Measurements from ENCODE around the gene NCOA1. TPM values are rescaled to one million over a fixed set of nuclear protein-coding genes. Genes with fewer than 3 reads are reported as not detected.

NCOA1 gene
- total and polyA plus RNA-seq, 10 of the 15 experiments (the other 5 are each of a cell fraction or from before 2014, with no cell fraction given), result 1.8 to 35.6 (median 6.1) TPM

DNA sequence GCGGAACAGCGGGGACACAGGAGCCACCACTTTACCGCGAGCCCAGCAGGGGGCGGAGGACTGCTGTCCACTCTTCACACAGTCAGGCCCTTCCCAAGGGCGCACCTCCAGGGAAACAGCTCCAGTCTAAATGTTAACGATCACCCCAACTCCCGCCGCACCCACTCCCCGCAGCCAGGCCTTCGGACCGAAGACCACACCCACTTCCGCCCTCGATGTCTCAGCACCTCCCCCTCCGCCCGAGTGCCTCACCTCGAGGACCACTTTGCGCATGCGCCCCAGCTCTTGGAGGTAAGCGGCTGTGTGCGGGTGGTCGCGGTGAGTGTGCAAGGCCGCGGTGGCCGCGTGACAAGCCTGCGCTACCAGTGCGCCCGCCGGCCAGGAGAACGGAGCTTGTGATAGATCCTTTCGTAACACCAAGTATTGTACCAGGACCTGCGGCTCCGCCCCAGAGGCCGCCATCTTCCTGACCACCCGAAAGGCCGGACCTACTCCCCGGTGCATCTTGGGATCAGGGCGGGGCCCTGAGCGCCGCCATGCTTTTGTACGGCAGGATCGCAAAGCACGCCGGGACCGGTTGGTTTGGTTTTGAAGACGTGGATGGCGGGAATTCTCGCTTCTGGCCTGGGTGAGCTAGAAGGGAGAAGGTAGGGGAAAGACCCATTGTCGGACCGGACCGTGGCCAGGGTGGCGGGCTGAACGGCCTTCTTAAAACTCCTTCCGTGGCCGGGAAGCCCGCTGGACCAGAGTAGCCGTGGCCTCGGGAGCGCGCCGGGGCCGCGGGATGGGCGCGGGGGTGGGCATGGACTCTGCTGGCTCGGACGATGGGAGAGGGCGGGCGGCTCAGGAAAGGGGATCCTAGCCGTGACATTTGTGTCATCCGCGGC, 302.1 kb downstream of the NCOA1 start, which contains the start of the genes CENPO and PTRHD1 (continued):
- TF ChIP-seq, protein P1, sequence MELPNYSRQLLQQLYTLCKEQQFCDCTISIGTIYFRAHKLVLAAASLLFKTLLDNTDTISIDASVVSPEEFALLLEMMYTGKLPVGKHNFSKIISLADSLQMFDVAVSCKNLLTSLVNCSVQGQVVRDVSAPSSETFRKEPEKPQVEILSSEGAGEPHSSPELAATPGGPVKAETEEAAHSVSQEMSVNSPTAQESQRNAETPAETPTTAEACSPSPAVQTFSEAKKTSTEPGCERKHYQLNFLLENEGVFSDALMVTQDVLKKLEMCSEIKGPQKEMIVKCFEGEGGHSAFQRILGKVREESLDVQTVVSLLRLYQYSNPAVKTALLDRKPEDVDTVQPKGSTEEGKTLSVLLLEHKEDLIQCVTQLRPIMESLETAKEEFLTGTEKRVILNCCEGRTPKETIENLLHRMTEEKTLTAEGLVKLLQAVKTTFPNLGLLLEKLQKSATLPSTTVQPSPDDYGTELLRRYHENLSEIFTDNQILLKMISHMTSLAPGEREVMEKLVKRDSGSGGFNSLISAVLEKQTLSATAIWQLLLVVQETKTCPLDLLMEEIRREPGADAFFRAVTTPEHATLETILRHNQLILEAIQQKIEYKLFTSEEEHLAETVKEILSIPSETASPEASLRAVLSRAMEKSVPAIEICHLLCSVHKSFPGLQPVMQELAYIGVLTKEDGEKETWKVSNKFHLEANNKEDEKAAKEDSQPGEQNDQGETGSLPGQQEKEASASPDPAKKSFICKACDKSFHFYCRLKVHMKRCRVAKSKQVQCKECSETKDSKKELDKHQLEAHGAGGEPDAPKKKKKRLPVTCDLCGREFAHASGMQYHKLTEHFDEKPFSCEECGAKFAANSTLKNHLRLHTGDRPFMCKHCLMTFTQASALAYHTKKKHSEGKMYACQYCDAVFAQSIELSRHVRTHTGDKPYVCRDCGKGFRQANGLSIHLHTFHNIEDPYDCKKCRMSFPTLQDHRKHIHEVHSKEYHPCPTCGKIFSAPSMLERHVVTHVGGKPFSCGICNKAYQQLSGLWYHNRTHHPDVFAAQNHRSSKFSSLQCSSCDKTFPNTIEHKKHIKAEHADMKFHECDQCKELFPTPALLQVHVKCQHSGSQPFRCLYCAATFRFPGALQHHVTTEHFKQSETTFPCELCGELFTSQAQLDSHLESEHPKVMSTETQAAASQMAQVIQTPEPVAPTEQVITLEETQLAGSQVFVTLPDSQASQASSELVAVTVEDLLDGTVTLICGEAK (IDR thresholded peaks at IDR 0.05; ENCODE audit: borderline replicate concordance), result peak; percentile 40; the same call in 1 of the 2 replicates
- no peak for TF ChIP-seq RAD51 (IDR thresholded peaks at IDR 0.05)
- TF ChIP-seq KAT2A (conservative IDR thresholded peaks at IDR 0.05; ENCODE audit: control insufficient read depth, low read depth, low read length), result no peak
- peak; percentile 68; the same call in 1 of the 2 replicates for TF ChIP-seq CREM (IDR thresholded peaks at IDR 0.05; ENCODE audit: low read depth)
- TF ChIP-seq YY1 (IDR thresholded peaks at IDR 0.05; ENCODE audit: low read depth, low read length), result peak; percentile 99
- 0 out of 2 replicates have a peak, but pooled peaks have one; percentile 7 for TF ChIP-seq BCL11A (IDR thresholded peaks at IDR 0.05; ENCODE audit: low read depth, low read length)
- no peak for TF ChIP-seq PAX8 (IDR thresholded peaks at IDR 0.05)
- peak; percentile 73 for TF ChIP-seq CREB1 (IDR thresholded peaks at IDR 0.05; ENCODE audit: low read depth)
- TF ChIP-seq CHD1 (IDR thresholded peaks at IDR 0.05; ENCODE audit: low read depth, low read length), result no peak
- peak in 1 of 2 experiments; percentile 30; a peak in 1 of 3 replicates for TF ChIP-seq EGR1 (IDR thresholded peaks at IDR 0.05; ENCODE audit: borderline replicate concordance in 1 of 2, low read depth in 2 of 2, low read length in 2 of 2)
- no peak for TF ChIP-seq CEBPB (IDR thresholded peaks at IDR 0.05; ENCODE audit: borderline replicate concordance in 1 of 2, low read depth in 2 of 2, low read length in 2 of 2)
- TF ChIP-seq JUND (IDR thresholded peaks at IDR 0.05; ENCODE audit: low read depth, low read length), result no peak
- no peak for TF ChIP-seq NR2C2 (IDR thresholded peaks at IDR 0.05; ENCODE audit: borderline replicate concordance, control insufficient read depth, insufficient read length, low read depth)
- peak; percentile 53 for TF ChIP-seq SP1 (IDR thresholded peaks at IDR 0.05; ENCODE audit: low read depth, low read length)
- TF ChIP-seq TCF12 (IDR thresholded peaks at IDR 0.05; ENCODE audit: low read depth, low read length), result 0 out of 2 replicates have a peak, but pooled peaks have one; percentile 48
- no peak for TF ChIP-seq ETV6 (conservative IDR thresholded peaks at IDR 0.05 in 1 of 2, IDR thresholded peaks at IDR 0.05 in 1 of 2; ENCODE audit: borderline replicate concordance in 1 of 2, low read depth in 1 of 2)
- peak; percentile 83 for TF ChIP-seq POLR2AphosphoS5 (IDR thresholded peaks at IDR 0.05; ENCODE audit: low read length)
- TF ChIP-seq SMC3 (IDR thresholded peaks at IDR 0.05; ENCODE audit: borderline replicate concordance, low read length), result no peak; the same call in 1 of the 2 replicates
- peak; percentile 90; the same call in 1 of the 2 replicates for TF ChIP-seq ASH2L (IDR thresholded peaks at IDR 0.05; ENCODE audit: borderline replicate concordance, low read depth)
- TF ChIP-seq DPF2 (IDR thresholded peaks at IDR 0.05), result peak; percentile 78
- no peak for TF ChIP-seq ZNF274 (IDR thresholded peaks at IDR 0.05; ENCODE audit: insufficient read depth, insufficient read length)
- TF ChIP-seq MEF2A (IDR thresholded peaks at IDR 0.05; ENCODE audit: insufficient read depth, low read depth, low read length), result no peak
- TF ChIP-seq, protein P2, sequence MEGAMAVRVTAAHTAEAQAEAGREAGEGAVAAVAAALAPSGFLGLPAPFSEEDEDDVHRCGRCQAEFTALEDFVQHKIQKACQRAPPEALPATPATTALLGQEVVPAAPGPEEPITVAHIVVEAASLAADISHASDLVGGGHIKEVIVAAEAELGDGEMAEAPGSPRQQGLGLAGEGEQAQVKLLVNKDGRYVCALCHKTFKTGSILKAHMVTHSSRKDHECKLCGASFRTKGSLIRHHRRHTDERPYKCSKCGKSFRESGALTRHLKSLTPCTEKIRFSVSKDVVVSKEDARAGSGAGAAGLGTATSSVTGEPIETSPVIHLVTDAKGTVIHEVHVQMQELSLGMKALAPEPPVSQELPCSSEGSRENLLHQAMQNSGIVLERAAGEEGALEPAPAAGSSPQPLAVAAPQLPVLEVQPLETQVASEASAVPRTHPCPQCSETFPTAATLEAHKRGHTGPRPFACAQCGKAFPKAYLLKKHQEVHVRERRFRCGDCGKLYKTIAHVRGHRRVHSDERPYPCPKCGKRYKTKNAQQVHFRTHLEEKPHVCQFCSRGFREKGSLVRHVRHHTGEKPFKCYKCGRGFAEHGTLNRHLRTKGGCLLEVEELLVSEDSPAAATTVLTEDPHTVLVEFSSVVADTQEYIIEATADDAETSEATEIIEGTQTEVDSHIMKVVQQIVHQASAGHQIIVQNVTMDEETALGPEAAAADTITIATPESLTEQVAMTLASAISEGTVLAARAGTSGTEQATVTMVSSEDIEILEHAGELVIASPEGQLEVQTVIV (IDR thresholded peaks at IDR 0.05; ENCODE audit: borderline replicate concordance, partially characterized antibody), result peak; percentile 45
- TF ChIP-seq NR2F1 (conservative IDR thresholded peaks at IDR 0.05), result no peak; the same call in 1 of the 2 replicates

Measured in GM12878 (cell line).